OCI-LY3 (cell line): ENCODE results near the gene PARP4.

ENCODE experiments used
- H2AFZ ChIP-seq: fragments of 200-600, 300-600 bp; shearing (Covaris generic); 2 replicates; pipeline ENCODE4 v1.6.0; 2014; ENCODE audit warnings: antibody characterized with exemption, low read depth, low read length
- H3K27ac ChIP-seq: fragments of 200-600, 300-600 bp; sonication (generic); 2 replicates; pipeline ENCODE4 v1.5.1; 2014; ENCODE audit warnings: mild to moderate bottlenecking, low read length, moderate library complexity, mixed read lengths
- H3K27me3 ChIP-seq: fragments of 200-600, 300-600 bp; sonication (generic); 2 replicates; pipeline ENCODE4 v1.6.1; 2014; ENCODE audit warnings: low read depth, low read length, mixed read lengths
- H3K36me3 ChIP-seq: fragments of 200-600, 300-600 bp; sonication (generic); replicated peaks from 2 replicates; pipeline ENCODE3; 2014; ENCODE audit warnings: low read depth, low read length, mixed read lengths
- H3K4me1 ChIP-seq: fragments of 300-600, 200-600 bp; sonication (generic); 2 replicates; pipeline ENCODE4 v1.6.1; 2014; ENCODE audit warnings: low read length, mixed read lengths
- H3K4me2 ChIP-seq: fragments of 200-600, 300-600 bp; sonication (generic); 2 replicates; pipeline ENCODE4 v1.6.1; 2014; ENCODE audit warnings: low read length, mixed read lengths
- H3K4me3 ChIP-seq: fragments of 300-600, 200-600 bp; sonication (generic); 2 replicates; pipeline ENCODE4 v1.5.1; 2014; ENCODE audit warnings: antibody characterized with exemption, mild to moderate bottlenecking, low read length, moderate library complexity
- H3K79me2 ChIP-seq: fragments of 300-600, 200-600 bp; shearing (Covaris generic); 2 replicates; pipeline ENCODE4 v1.6.1; 2014; ENCODE audit warnings: mild to moderate bottlenecking, low read length, mixed read lengths
- H3K9ac ChIP-seq: fragments of 300-600, 200-600 bp; shearing (Covaris generic); 2 replicates; pipeline ENCODE4 v1.6.0; 2014; ENCODE audit warnings: mild to moderate bottlenecking, low read length, moderate library complexity
- H3K9me3 ChIP-seq: fragments of 200-600, 300-600 bp; shearing (Covaris generic); 2 replicates; pipeline ENCODE4 v1.6.1; 2014; ENCODE audit warnings: low read length, mixed read lengths; ENCODE audit not compliant: insufficient read depth
- H4K20me1 ChIP-seq: fragments of 200-600, 300-600 bp; sonication (generic); 2 replicates; pipeline ENCODE4 v1.6.1; 2016; ENCODE audit warnings: low read length, mixed read lengths; ENCODE audit not compliant: insufficient read depth
- EZH2phosphoT487 ChIP-seq: fragments of 200-600 bp; shearing (Covaris generic); IDR thresholded peaks from 2 replicates; pipeline ENCODE4 v1.6.1; 2018; ENCODE audit warnings: antibody characterized with exemption, mixed run types, low read depth
- TF ChIP-seq, protein P1 (sequence below): fragments of 200-600, 300-600 bp; sonication (generic); IDR thresholded peaks from 2 replicates; pipeline ENCODE4 v1.5.1; 2014; ENCODE audit warnings: antibody characterized with exemption, low read length, low read depth

The PARP4 gene

DNA sequence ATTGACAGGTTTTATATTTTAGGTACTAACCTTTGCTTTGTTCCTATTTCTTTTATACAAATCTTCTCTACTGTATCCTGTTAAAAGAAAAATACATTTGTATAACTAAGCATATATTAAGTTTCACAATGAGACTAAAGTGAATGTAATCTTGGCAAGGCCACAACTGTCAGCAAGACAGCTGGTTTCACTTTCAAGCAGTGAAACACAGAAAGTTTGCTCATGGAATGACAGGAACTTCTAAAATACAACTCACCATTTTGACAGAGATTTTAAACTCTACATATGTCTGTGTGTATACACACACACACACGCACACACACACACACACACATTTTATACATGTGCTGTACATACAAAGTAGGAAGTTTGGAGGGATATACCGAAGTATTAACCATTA is 53.3 kb downstream of the PARP4 start:
- Histone ChIP-seq H3K79me2 (no peaks in the 10 kb centered on the region), H3K27ac (no peak overlapping the region), H3K9ac (no peak overlapping the region), H3K36me3 (peaks cover 48% of the 10 kb centered on the region), H3K4me2 (no peak overlapping the region), H3K4me3 (no peak overlapping the region), H4K20me1 (no peaks in the 10 kb centered on the region), H3K27me3 (no peaks in the 10 kb centered on the region), H2AFZ (no peak overlapping the region), H3K4me1 (peaks cover 8% of the 10 kb centered on the region), H3K9me3 (no peaks in the 10 kb centered on the region)
- TF ChIP-seq, protein P1, sequence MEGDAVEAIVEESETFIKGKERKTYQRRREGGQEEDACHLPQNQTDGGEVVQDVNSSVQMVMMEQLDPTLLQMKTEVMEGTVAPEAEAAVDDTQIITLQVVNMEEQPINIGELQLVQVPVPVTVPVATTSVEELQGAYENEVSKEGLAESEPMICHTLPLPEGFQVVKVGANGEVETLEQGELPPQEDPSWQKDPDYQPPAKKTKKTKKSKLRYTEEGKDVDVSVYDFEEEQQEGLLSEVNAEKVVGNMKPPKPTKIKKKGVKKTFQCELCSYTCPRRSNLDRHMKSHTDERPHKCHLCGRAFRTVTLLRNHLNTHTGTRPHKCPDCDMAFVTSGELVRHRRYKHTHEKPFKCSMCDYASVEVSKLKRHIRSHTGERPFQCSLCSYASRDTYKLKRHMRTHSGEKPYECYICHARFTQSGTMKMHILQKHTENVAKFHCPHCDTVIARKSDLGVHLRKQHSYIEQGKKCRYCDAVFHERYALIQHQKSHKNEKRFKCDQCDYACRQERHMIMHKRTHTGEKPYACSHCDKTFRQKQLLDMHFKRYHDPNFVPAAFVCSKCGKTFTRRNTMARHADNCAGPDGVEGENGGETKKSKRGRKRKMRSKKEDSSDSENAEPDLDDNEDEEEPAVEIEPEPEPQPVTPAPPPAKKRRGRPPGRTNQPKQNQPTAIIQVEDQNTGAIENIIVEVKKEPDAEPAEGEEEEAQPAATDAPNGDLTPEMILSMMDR, result no peak
- no peak for TF ChIP-seq EZH2phosphoT487

DNA sequence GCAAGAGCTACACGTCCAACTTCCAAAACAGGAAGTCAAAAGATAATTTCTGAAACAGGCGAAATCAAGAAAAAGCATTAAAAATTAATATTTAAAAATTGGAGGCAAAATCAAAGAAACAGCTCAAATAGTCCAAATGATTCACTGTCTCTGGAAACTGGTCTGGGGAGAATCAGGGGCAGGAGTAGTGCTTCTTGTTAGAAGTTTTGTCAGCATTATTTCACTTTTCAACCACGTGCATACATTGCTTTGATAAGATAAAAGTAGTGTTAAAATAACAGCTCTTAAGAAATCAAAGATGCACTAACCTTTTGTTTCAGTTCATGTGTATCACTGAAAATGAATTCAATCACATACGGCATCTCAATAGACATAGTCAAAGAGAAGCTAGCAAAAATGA is 53.8 kb downstream of the PARP4 start:
- Histone ChIP-seq H3K9me3 (no peaks in the 10 kb centered on the region), H3K4me1 (peaks cover 8% of the 10 kb centered on the region), H3K79me2 (no peaks in the 10 kb centered on the region), H3K4me3 (no peak overlapping the region), H3K36me3 (peaks cover 51% of the 10 kb centered on the region), H4K20me1 (no peaks in the 10 kb centered on the region), H3K9ac (no peak overlapping the region), H2AFZ (no peak overlapping the region), H3K4me2 (no peak overlapping the region), H3K27me3 (no peaks in the 10 kb centered on the region), H3K27ac (no peak overlapping the region)
- TF ChIP-seq, protein P1, result no peak
- TF ChIP-seq EZH2phosphoT487, result no peak

DNA sequence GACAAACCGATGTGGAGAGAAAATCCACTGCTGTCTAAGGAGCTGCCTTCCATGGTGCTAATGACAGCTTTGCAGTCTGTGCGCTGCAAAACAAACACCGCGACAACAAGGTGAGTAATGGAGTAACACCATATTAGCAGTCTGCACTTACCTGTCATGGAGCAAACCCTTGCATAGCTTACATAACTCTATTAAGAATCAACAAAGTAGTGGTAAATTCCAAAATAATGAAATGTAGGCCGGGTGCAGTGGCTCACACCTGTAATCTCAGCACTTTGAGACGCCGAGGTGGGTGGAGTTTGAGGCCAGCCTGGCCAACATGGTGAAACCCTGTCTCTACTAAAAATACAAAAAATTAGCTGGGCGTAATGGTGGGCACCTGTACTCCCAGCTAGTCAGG is 56.2 kb downstream of the PARP4 start:
- Histone ChIP-seq H3K79me2 (no peaks in the 10 kb centered on the region), H3K4me2 (no peak overlapping the region), H3K9me3 (no peaks in the 10 kb centered on the region), H3K9ac (no peak overlapping the region), H3K4me1 (peaks cover 8% of the 10 kb centered on the region), H2AFZ (no peak overlapping the region), H3K4me3 (no peak overlapping the region), H3K27ac (no peak overlapping the region), H3K27me3 (no peaks in the 10 kb centered on the region), H3K36me3 (peaks cover 57% of the 10 kb centered on the region), H4K20me1 (no peaks in the 10 kb centered on the region)
- TF ChIP-seq EZH2phosphoT487, result no peak
- TF ChIP-seq, protein P1, result no peak

DNA sequence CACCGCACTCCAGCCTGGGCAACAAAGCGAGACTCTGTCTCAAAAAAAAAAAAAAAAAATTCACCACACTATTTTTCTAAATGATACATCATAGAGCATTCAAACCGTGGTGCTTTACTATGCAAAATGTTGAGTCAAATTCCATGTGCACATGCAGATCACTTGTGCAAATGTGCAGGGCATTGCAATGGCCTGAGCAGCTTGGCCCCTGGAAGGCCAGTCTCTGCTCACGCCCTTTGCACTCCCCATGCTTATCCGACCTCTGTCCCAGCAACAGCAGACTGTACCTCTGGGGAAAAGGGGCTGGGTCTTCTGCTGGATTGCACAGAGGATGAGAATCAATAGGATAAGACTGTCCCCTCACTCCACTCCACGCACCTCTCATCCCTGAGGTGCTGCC is 58.5 kb downstream of the PARP4 start:
- Histone ChIP-seq H3K4me1 (peaks cover 1% of the 10 kb centered on the region), H3K9ac (no peak overlapping the region), H3K4me2 (no peak overlapping the region), H3K36me3 (peaks cover 50% of the 10 kb centered on the region), H3K4me3 (no peak overlapping the region), H3K9me3 (no peaks in the 10 kb centered on the region), H3K27ac (no peak overlapping the region), H4K20me1 (no peaks in the 10 kb centered on the region), H3K79me2 (no peaks in the 10 kb centered on the region), H3K27me3 (no peaks in the 10 kb centered on the region), H2AFZ (no peak overlapping the region)
- TF ChIP-seq, protein P1, result no peak
- no peak for TF ChIP-seq EZH2phosphoT487
